ENCODE data around the gene CAMLG.

CAMLG gene

GRCh38 chr5:134798468-134798867 lies 60.1 kb downstream of the CAMLG start:
- TF ChIP-seq CTCF (conservative IDR thresholded peaks at IDR 0.05; ENCODE audit: low read depth, low read length), result no peak
- no peak for DNase-seq (ENCODE audit: low read depth)

More at GRCh38 chr5:134798468-134798867, 60.1 kb downstream of the CAMLG start:
- H3K4me3 ChIP-seq (ENCODE audit: low read depth, low read length), result no peak overlapping the region

Measured in choroid plexus epithelial cell (primary cell).